Right lobe of liver (tissue), 6 donors: Measurements from ENCODE around the gene ATG5. TPM values are rescaled to one million over a fixed set of nuclear protein-coding genes. Genes with fewer than 3 reads are reported as not detected.

Experiments used
- ATAC-seq, 4 donors: fragments of 200-7000 bp; cut with Tn5 transposase; one replicate each; pipeline ENCODE4 v1.9.1; 2020; ENCODE audit warnings: mild to moderate bottlenecking in 4 of 4, moderate library complexity in 4 of 4
- DNase-seq, 3 donors: peaks; one replicate each; pipeline ENCODE4 v3.0.0-alpha.2; 2020
- H3K27ac ChIP-seq, 3 donors: fragments of 200-600 bp; one replicate each; pipeline ENCODE4 v1.8.0; 2022
- H3K27me3 ChIP-seq, 2 donors: fragments of 200-600 bp; one replicate each; pipeline ENCODE4 v1.8.0; 2022
- H3K36me3 ChIP-seq, 4 donors: fragments of 200-600 bp; sonication (generic) in 1 of 4; one replicate each; pipeline versions ENCODE4 v1.5.1 to v1.8.0; 2017 to 2022; ENCODE audit warnings: control low read depth in 1 of 4
- H3K4me1 ChIP-seq, 4 donors: fragments of 200-600 bp; sonication (generic) in 1 of 4; one replicate each; pipeline versions ENCODE4 v1.5.1 to v1.8.0; 2017 to 2022; ENCODE audit warnings: control low read depth in 1 of 4
- H3K4me3 ChIP-seq, 3 donors: fragments of 200-600 bp; one replicate each; pipeline ENCODE4 v1.8.0; 2022
- H3K9me3 ChIP-seq, 4 donors: fragments of 200-600 bp; sonication (generic) in 1 of 4; one replicate each; pipeline versions ENCODE4 v1.5.1 to v1.8.0; 2017 to 2022; ENCODE audit warnings: control low read depth in 1 of 4
- POLR2A ChIP-seq: fragments of 450-650 bp; IDR thresholded peaks from one replicate; pipeline ENCODE4 v1.6.1; 2017; ENCODE audit warnings: antibody characterized with exemption, mild to moderate bottlenecking
- WGBS: methylation state at CpG from one replicate; pipeline ENCODE4 v1.1.6; 2018; ENCODE audit warnings: low coverage, low lambda C conversion rate; ENCODE audit not compliant: insufficient coverage; ENCODE audit errors: missing lambda C conversion rate; 5-methylcytosine and 5-hydroxymethylcytosine counted together
- intact Hi-C, 2 donors: fragments of 100-400 bp; cut with DNase I; formaldehyde crosslinking; loops; one replicate each; pipeline versions ENCODE4 v1.11.2 to v1.14.1; 2022
- total RNA-seq, 6 experiments: library from RNA; depleted of rRNA in 2 of 6; stranded (reverse); fragments of >200 nt in 2 of 6; fragmentation: NEBNext Ultra II Directional in 3 of 6; extraction: Animal tissue kit (Norgen Biotek cat#: 25700) in 3 of 6; gene quantifications; one replicate each; pipeline versions ENCODE4 v1.1.0 to v1.2.4, GENCODE V29; 2016 to 2023
- TF ChIP-seq, protein P1 (sequence below), 4 donors: fragments of 200-600 bp in 3 of 4; fragments of 450-650 bp in 1 of 4; IDR thresholded peaks; one replicate each; pipeline versions ENCODE4 v1.5.1 to v1.8.0; 2016 to 2022; ENCODE audit warnings: antibody characterized with exemption in 4 of 4, mild to moderate bottlenecking in 2 of 4
- donor health status: DM: no; HTN: yes; CAD: no.
- donor health status: DM: no; HTN: no; CAD: no.
- donor health status: DM: no; HTN: no; CAD: no.
- donor health status: DM: no; HTN: yes; CAD: no.
- donor health status: DM: no; HTN: yes; CAD: no.

Gene ATG5
- total RNA-seq, 6 experiments from 2014 or later = 12.8 to 27.8 (median 16.3) TPM

DNA sequence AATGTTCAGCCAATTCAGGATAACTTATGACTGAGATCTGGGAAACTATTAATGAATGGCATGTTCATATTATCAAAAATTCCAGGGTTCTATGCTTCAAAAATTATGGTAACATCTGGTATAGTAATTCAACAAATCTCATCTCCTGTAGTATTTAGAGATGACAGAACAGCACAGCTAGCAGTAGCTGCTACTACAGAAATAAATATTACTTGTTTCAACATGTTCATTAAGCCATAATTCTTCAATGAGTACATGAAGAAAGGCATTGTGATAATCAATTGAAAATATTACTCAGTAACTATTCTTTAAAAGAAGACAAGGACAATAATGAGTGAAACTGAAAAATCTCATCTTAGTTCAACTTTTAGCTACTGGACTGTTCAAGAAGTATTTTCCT, 66.8 kb downstream of the ATG5 start:
- intact Hi-C loops = no loop called here
- no peak for DNase-seq
- Histone ChIP-seq H3K27me3 (no peaks in the 10 kb centered on the region), H3K9me3 (no peaks in the 10 kb centered on the region), H3K4me1 (peaks cover 0 to 23% (median 7%) of the 10 kb centered on the region in 4 donors), H3K27ac (no peak overlapping the region), H3K36me3 (no peaks in the 10 kb centered on the region), H3K4me3 (no peak overlapping the region)
- ATAC-seq = no peak
- no peak for TF ChIP-seq POLR2A
- TF ChIP-seq, protein P1, sequence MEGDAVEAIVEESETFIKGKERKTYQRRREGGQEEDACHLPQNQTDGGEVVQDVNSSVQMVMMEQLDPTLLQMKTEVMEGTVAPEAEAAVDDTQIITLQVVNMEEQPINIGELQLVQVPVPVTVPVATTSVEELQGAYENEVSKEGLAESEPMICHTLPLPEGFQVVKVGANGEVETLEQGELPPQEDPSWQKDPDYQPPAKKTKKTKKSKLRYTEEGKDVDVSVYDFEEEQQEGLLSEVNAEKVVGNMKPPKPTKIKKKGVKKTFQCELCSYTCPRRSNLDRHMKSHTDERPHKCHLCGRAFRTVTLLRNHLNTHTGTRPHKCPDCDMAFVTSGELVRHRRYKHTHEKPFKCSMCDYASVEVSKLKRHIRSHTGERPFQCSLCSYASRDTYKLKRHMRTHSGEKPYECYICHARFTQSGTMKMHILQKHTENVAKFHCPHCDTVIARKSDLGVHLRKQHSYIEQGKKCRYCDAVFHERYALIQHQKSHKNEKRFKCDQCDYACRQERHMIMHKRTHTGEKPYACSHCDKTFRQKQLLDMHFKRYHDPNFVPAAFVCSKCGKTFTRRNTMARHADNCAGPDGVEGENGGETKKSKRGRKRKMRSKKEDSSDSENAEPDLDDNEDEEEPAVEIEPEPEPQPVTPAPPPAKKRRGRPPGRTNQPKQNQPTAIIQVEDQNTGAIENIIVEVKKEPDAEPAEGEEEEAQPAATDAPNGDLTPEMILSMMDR (IDR thresholded peaks at IDR 0.05) = no peak

DNA sequence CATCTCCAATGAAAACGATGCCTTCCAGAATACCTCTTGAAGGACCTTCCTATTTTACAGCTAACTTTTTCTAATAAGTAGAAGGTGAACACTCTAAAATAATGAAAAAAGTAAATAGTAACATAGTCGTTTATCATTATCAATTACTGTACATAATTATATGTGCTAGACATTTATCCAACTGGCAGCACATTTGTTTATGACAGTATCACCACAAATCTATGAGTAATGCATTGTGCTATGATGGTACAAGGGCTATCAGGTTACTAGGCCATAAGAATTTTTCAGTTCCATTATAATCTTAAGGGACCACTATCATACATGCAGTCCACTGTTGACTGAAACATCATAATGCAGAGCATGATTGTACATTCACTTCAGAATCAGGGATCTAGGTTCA, 68.4 kb downstream of the ATG5 start:
- Histone ChIP-seq H3K27me3 (no peaks in the 10 kb centered on the region), H3K4me3 (no peak overlapping the region), H3K36me3 (no peaks in the 10 kb centered on the region), H3K9me3 (no peaks in the 10 kb centered on the region), H3K4me1 (peaks cover 0 to 28% (median 7%) of the 10 kb centered on the region in 4 donors), H3K27ac (no peak overlapping the region)
- 84% methylated on average over 2 of the region's 2 CpGs for WGBS
- no peak for DNase-seq
- no peak for TF ChIP-seq POLR2A
- TF ChIP-seq, protein P1 (IDR thresholded peaks at IDR 0.05) = no peak
- intact Hi-C loops = no loop called here
- ATAC-seq = no peak

DNA sequence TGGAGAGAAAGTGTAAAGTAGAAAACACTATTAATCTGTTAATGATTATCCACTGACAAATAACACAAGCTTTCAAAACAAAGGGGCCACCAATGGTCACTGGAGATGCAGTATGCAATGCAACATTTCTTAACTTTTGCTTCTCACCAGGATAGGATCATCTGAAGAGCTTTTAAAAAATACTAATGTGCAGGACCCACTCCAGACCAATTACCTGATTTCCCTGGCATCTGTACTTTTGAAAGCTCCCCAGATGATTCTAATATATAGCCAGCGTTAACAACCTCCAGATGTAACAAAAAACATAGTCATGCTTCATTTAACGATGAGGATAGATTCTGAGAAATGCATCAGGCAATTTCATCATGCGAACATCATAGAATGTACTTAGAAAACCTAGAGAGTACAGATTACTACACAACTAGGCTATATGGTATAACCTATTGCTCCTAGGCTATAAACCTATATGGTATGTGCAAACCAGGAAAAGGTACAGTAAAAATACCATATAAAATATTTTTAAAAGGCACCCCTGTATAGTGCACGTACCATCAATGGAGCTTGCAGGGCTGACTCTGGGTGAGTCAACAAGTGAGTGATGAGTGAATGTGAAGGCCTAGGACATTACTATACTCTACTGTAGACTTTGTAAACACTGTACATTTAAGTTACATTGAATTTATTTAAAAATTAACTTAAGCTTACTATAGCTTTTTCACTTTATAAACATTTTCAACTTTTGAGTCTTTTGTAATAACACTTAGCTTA, 69.2 kb downstream of the ATG5 start:
- Histone ChIP-seq H3K4me3 (no peak overlapping the region), H3K4me1 (peaks cover 0 to 30% (median 7%) of the 10 kb centered on the region in 4 donors), H3K9me3 (no peaks in the 10 kb centered on the region), H3K27ac (no peak overlapping the region), H3K27me3 (no peaks in the 10 kb centered on the region), H3K36me3 (no peaks in the 10 kb centered on the region)
- TF ChIP-seq, protein P1 (IDR thresholded peaks at IDR 0.05) = no peak
- no peak for TF ChIP-seq POLR2A
- ATAC-seq (peak in 3 of 4 donors; percentile 68 to 75 (median 72)), DNase-seq (no peak)
- intact Hi-C loops = no loop called here
- WGBS = 86% methylated on average over 4 of the region's 4 CpGs

DNA sequence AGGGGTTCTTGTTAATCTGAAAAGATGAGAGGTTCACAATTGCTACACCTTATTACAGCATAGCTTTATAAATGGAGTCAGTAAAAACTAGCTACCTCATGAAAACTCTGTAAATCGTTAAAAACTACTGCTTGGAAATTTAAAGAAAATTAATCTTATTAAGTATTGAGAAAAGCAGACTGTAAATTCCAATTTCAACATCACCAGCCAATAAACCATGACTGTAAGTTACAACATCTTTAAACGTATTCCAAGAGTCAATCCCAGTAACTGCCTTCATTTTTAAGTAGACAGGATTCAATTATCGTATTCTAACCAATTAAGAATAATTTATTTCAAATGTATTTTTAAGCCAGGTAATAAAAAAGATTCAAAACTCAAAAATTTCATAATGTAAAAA, 70.3 kb downstream of the ATG5 start:
- no peak overlapping the region for H3K4me3 ChIP-seq
- peaks cover 0 to 23% (median 3%) of the 10 kb centered on the region in 4 donors for H3K4me1 ChIP-seq
- no peak for TF ChIP-seq POLR2A
- TF ChIP-seq, protein P1 (IDR thresholded peaks at IDR 0.05) = no peak
- no peaks in the 10 kb centered on the region for H3K9me3 ChIP-seq
- ATAC-seq (no peak), DNase-seq (no peak)
- no peak overlapping the region for H3K27ac ChIP-seq
- intact Hi-C loops = no loop called here
- H3K27me3 ChIP-seq = no peaks in the 10 kb centered on the region
- WGBS = 71% methylated on average over 3 of the region's 3 CpGs
- H3K36me3 ChIP-seq = no peaks in the 10 kb centered on the region
